HepG2 (cell line): ENCODE results near the gene DOCK3. TPM values are rescaled to one million over a fixed set of nuclear protein-coding genes. Genes with fewer than 3 reads are reported as not detected.

Source experiments
- ATAC-seq: fragments of 200-7000 bp; cut with Tn5 transposase; 3 replicates; pipeline ENCODE4 v1.9.1; 2020; ENCODE audit warnings: mild to moderate bottlenecking, moderate library complexity
- BruUV-seq: library from RNA; stranded (reverse); fragments of 400-500 nt; replicated peaks from 2 replicates; lab custom pipeline; 2021; lab: Mats Ljungman, UMichigan
- CTCF ChIA-PET: fragments of 300-600 bp; formaldehyde crosslinking; extraction: SDS; loops from one replicate; lab custom pipeline; 2021; ENCODE audit warnings: low total read pairs, inconsistent platforms, low intra/inter-chr PET ratio; lab: Yijun Ruan, JAX
- POLR2A ChIA-PET: fragments of 350-600 bp; sonication (Branson Sonifier 250); formaldehyde crosslinking; loops from one replicate; lab custom pipeline; 2020; ENCODE audit warnings: antibody characterized with exemption, inconsistent platforms; lab: Yijun Ruan, JAX
- DNase-seq: peaks from one replicate; pipeline ENCODE4 v3.0.0-alpha.2; 2015; ENCODE audit warnings: low spot score
- FAIRE-seq: peaks from 3 replicates; lab custom pipeline; 2011; peaks lifted over from hg19 to GRCh38; lab: Jason Lieb, UNC
- H2AFZ ChIP-seq: one replicate; pipeline ENCODE4 v1.6.1; 2011; ENCODE audit warnings: low read length, inconsistent platforms
- H3K27ac ChIP-seq: fragments of 300-600 bp; 3 replicates; pipeline ENCODE4 v1.8.0; 2011; ENCODE audit warnings: mixed run types, mild to moderate bottlenecking, mixed read lengths, low read length, inconsistent platforms; ENCODE audit not compliant: insufficient read depth; ENCODE audit errors: extremely low read length
- H3K27me3 ChIP-seq, 2 experiments: fragments of 200-600 bp in 1 of 2; 2 replicates in 1 of 2; 3 replicates in 1 of 2; pipeline versions ENCODE4 v1.6.0 to v1.8.0; 2011; ENCODE audit warnings: low read length in 2 of 2, mild to moderate bottlenecking in 2 of 2, moderate library complexity in 2 of 2, inconsistent platforms in 1 of 2; ENCODE audit not compliant: insufficient read depth in 2 of 2, control insufficient read depth in 1 of 2
- H3K36me3 ChIP-seq, 2 experiments: fragments of 200-600 bp in 1 of 2; replicated peaks in 1 of 2; 2 replicates in 1 of 2; 3 replicates in 1 of 2; pipeline versions ENCODE4 v1.5.1 to v1.8.0; 2011; ENCODE audit warnings: low read length in 2 of 2, inconsistent platforms in 1 of 2; ENCODE audit not compliant: insufficient read depth in 2 of 2, control insufficient read depth in 1 of 2
- H3K4me1 ChIP-seq: 2 replicates; pipeline ENCODE4 v1.5.1; 2012; ENCODE audit warnings: low read length, inconsistent platforms; ENCODE audit not compliant: insufficient read depth
- H3K4me2 ChIP-seq: 2 replicates; pipeline ENCODE4 v1.6.0; 2011; ENCODE audit warnings: low read depth, low read length, inconsistent platforms
- H3K4me3 ChIP-seq, 3 experiments: fragments of 200-600 bp in 1 of 3; sonication (generic), shearing (Covaris generic) in 1 of 3; replicated peaks in 1 of 3; 2 replicates each; pipeline ENCODE4 v1.5.1; 2011 to 2016; ENCODE audit warnings: low read length in 3 of 3, inconsistent platforms in 2 of 3, low read depth in 2 of 3, mild to moderate bottlenecking in 2 of 3, control low read depth in 1 of 3, mixed read lengths in 1 of 3; ENCODE audit not compliant: insufficient read depth in 1 of 3
- H3K79me2 ChIP-seq: one replicate; pipeline ENCODE4 v1.6.1; 2011; ENCODE audit warnings: low read length, inconsistent platforms; ENCODE audit not compliant: insufficient read depth
- H3K9ac ChIP-seq: 2 replicates; pipeline ENCODE4 v1.6.0; 2011; ENCODE audit warnings: mild to moderate bottlenecking, low read depth, low read length, inconsistent platforms; ENCODE audit not compliant: insufficient read depth
- H3K9me3 ChIP-seq: 2 replicates; pipeline ENCODE4 v1.5.1; 2012; ENCODE audit warnings: mild to moderate bottlenecking, low read length
- H4K20me1 ChIP-seq: 2 replicates; pipeline ENCODE4 v1.6.0; 2011; ENCODE audit warnings: inconsistent platforms, mild to moderate bottlenecking, low read length, moderate library complexity; ENCODE audit not compliant: insufficient read depth
- CHD2 ChIP-seq: IDR thresholded peaks from 2 replicates; pipeline ENCODE4 v1.6.1; 2011; ENCODE audit warnings: low read depth, low read length, improper control_type of control experiment
- HNF4A ChIP-seq: sonication (generic); formaldehyde crosslinking; IDR thresholded peaks from 2 replicates; pipeline ENCODE4 v1.4.0; 2020; ENCODE audit warnings: missing genetic modification reagents
- KMT2B ChIP-seq: IDR thresholded peaks from 2 replicates; pipeline ENCODE4 v1.6.1; 2016; ENCODE audit warnings: missing genetic modification reagents, missing compliant biosample characterization
- NRL ChIP-seq: sonication (generic); formaldehyde crosslinking; IDR thresholded peaks from 2 replicates; pipeline ENCODE4 v1.5.0; 2020; ENCODE audit warnings: missing genetic modification reagents, mild to moderate bottlenecking, moderate library complexity, borderline replicate concordance
- POLR2A ChIP-seq, 2 experiments: IDR thresholded peaks; 2 replicates each; pipeline ENCODE4 v1.6.1; 2011; ENCODE audit warnings: low read depth in 2 of 2, low read length in 2 of 2, mild to moderate bottlenecking in 1 of 2, moderate library complexity in 1 of 2; ENCODE audit not compliant: insufficient read depth in 1 of 2
- POLR2AphosphoS5 ChIP-seq: IDR thresholded peaks from 2 replicates; pipeline ENCODE4 v1.6.1; 2012; ENCODE audit warnings: low read depth, low read length
- POLR2G ChIP-seq: fragments of 200-400 bp; formaldehyde crosslinking; IDR thresholded peaks from 2 replicates; pipeline ENCODE4 v1.6.1; 2018; ENCODE audit warnings: mild to moderate bottlenecking, low read depth, low read length, moderate library complexity
- SATB2 ChIP-seq: sonication (generic); formaldehyde crosslinking; IDR thresholded peaks from 2 replicates; pipeline ENCODE4 v1.5.0; 2020; ENCODE audit warnings: missing genetic modification reagents
- SMAD1 ChIP-seq: sonication (generic); formaldehyde crosslinking; IDR thresholded peaks from 2 replicates; pipeline ENCODE4 v1.4.0; 2020; ENCODE audit warnings: missing genetic modification reagents, low read depth, mild to moderate bottlenecking, borderline replicate concordance
- SP2 ChIP-seq: sonication (generic); formaldehyde crosslinking; IDR thresholded peaks from 2 replicates; pipeline ENCODE4 v1.5.1; 2020; ENCODE audit warnings: mild to moderate bottlenecking, missing genetic modification reagents
- TBL1XR1 ChIP-seq: fragments of 150-350 bp; IDR thresholded peaks from 2 replicates; pipeline ENCODE4 v1.6.1; 2014; ENCODE audit warnings: borderline replicate concordance, low read length; ENCODE audit not compliant: partially characterized antibody
- ZKSCAN1 ChIP-seq: fragments of 150-350 bp; IDR thresholded peaks from 2 replicates; pipeline ENCODE4 v1.6.1; 2014; ENCODE audit warnings: low read length
- ZNF484 ChIP-seq: sonication (generic); formaldehyde crosslinking; IDR thresholded peaks from 2 replicates; pipeline ENCODE4 v1.5.1; 2020; ENCODE audit warnings: mild to moderate bottlenecking, low read depth, missing genetic modification reagents, borderline replicate concordance
- WGBS: methylation state at CpG from one replicate; pipeline ENCODE4 v1.1.6; 2017; ENCODE audit warnings: low lambda C conversion rate; 5-methylcytosine and 5-hydroxymethylcytosine counted together
- in situ Hi-C: cut with HindIII; loops from 2 replicates; pipeline ENCODE4 v1.10.0; 2017; ENCODE audit warnings: low pct_unique_long_range_greater_than_20kb; ENCODE audit not compliant: extremely low pct_ligation_motif_present
- intact Hi-C: fragments of 100-400 bp; cut with micrococcal nuclease; formaldehyde crosslinking; loops from one replicate; pipeline ENCODE4 v1.10.0; 2022; ENCODE audit not compliant: unreplicated experiment
- polyA plus RNA-seq, 8 experiments: library from polyadenylated mRNA; depleted of rRNA in 3 of 8; stranded (reverse) in 7 of 8; unstranded in 1 of 8; fragments of >200 nt; fragmentation: Illumina TruSeq in 4 of 8; extraction: Trizol in 4 of 8; gene quantifications; 2 replicates each; pipeline versions ENCODE4 v1.2.1 to v1.2.3, GENCODE V29; 2011 to 2016; ENCODE audit warnings: low read depth in 4 of 8, missing spikeins in 1 of 8, mixed read lengths in 1 of 8; ENCODE audit not compliant: insufficient read depth in 1 of 8
- total RNA-seq, 5 experiments: library from RNA; depleted of rRNA; stranded (reverse); fragments of >200 nt; fragmentation: Illumina TruSeq; extraction: Trizol; gene quantifications; 2 replicates each; pipeline ENCODE4 v1.2.3, GENCODE V29; 2016; ENCODE audit warnings: low read depth in 1 of 5
- TF ChIP-seq, protein P1 (sequence below): sonication (generic); formaldehyde crosslinking; IDR thresholded peaks from 2 replicates; pipeline ENCODE4 v1.5.0; 2020; ENCODE audit warnings: missing genetic modification reagents, mild to moderate bottlenecking, borderline replicate concordance
- TF ChIP-seq, protein P2 (sequence below): sonication (generic); formaldehyde crosslinking; IDR thresholded peaks from 2 replicates; pipeline ENCODE4 v1.5.1; 2020; ENCODE audit warnings: mild to moderate bottlenecking, missing genetic modification reagents, borderline replicate concordance

The DOCK3 gene
- total and polyA plus RNA-seq, 2 of the 13 experiments (the other 11 are each of a cell fraction or from before 2014, with no cell fraction given) = not detected

DNA sequence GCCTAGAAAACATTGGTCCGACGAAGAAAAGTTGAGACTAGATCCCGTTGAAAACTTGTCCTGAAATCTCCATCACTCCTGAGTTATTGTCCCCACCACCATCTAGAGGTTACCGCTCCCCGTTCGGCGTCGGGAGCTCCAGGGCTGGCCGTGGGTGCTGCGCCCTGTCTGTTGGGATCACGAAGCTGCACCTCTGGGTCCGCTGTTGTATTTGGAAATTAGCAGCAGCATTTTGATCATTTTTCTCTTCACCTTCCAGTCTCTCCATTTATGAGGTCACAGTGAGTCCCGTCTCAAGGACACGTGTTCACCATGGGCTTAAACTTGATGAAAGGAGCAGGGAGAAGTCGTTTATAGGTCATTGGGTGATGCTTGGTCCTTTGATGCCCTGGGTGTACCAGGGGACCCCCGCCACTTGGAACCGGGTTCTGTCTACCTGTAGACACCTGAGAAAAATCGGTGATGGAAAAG is 710.9 kb downstream of the DOCK3 start (continued):
- TF ChIP-seq SP2 (CRISPR knock-in tag) = no peak
- TF ChIP-seq NRL (CRISPR knock-in tag) = no peak
- no peak for TF ChIP-seq SMAD1 (CRISPR knock-in tag)
- no peak for TF ChIP-seq TBL1XR1
- TF ChIP-seq SATB2 (CRISPR knock-in tag) = no peak
- TF ChIP-seq ZNF484 = no peak
- no peak for TF ChIP-seq KMT2B (CRISPR knock-in tag)

DNA sequence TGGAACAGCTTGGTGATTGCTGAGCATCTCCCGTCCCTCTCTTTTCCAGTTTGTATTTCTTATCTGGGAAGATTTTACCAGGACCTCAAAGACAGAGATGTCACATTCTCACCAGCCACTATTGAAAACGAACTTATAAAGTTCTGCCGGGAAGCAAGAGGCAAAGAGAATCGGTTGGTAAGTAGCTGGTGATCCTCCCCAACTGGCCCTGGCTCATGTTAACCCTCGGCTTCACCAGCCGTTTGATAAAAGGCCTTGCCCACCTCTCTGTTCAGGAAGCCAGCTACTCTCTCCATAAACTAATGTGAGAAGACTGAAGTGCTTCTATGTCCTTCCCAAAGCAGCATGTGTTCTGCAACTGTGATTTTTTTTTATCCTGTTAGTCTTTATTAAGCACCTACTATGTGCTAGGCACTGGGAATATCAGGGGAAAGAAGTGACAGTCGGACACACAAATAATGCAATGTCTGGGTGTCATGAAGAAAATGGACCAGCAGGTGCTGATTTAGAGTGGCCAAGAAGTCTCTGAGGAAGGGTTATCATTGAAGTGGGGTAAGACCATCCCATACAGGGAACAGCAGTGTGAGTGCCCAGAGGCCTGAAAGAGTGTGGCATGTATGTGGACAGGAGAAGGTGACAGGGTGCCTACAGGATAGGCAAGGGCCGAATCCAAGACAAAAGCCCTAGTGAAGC is 711.6 kb downstream of the DOCK3 start:
- DNase-seq = no peak
- 24% methylated on average over 8 of the region's 8 CpGs for WGBS
- H3K4me1 ChIP-seq = peaks cover 55% of the 10 kb centered on the region
- no peak overlapping the region for H2AFZ ChIP-seq
- peaks cover 36% of the 10 kb centered on the region for H3K79me2 ChIP-seq
- no peak for FAIRE-seq
- H3K27me3 ChIP-seq = no peaks in the 10 kb centered on the region; a peak in 1 of 5 replicates
- ChIA-PET CTCF (no interaction called here), POLR2A (interaction anchor here (1.3 to 2.2 kb wide), 4 partner anchors 45 to 817 kb away, joined by 3 to 15 read pairs (median 12); partner anchors contain the start of genes DCAF1, HEMK1 and MAPKAPK3)
- no peaks in the 10 kb centered on the region for H3K9me3 ChIP-seq
- in situ Hi-C loops (no loop called here), intact Hi-C loops (loop anchor here (10.0 kb wide), 1 partner anchor 288 kb away; the partner anchor contains the start of gene TEX264)
- H4K20me1 ChIP-seq = peaks cover 8% of the 10 kb centered on the region
- TSS peak; percentile 63 for BruUV-seq
- peak overlapping the region; percentile 86 for H3K9ac ChIP-seq
- peak overlapping the region; percentile 55 for H3K27ac ChIP-seq
- H3K36me3 ChIP-seq = peaks cover 4 to 12% of the 10 kb centered on the region in 2 experiments; a peak in 4 of 5 replicates
- peak overlapping the region; percentile 90 to 95 (median 92) for H3K4me3 ChIP-seq
- H3K4me2 ChIP-seq = peak overlapping the region; percentile 86
- ATAC-seq = no peak
- no peak for TF ChIP-seq CHD2
- no peak for TF ChIP-seq HNF4A (CRISPR knock-in tag)
- peak; percentile 21; the same call in 1 of the 2 replicates for TF ChIP-seq POLR2G
- TF ChIP-seq, protein P1, sequence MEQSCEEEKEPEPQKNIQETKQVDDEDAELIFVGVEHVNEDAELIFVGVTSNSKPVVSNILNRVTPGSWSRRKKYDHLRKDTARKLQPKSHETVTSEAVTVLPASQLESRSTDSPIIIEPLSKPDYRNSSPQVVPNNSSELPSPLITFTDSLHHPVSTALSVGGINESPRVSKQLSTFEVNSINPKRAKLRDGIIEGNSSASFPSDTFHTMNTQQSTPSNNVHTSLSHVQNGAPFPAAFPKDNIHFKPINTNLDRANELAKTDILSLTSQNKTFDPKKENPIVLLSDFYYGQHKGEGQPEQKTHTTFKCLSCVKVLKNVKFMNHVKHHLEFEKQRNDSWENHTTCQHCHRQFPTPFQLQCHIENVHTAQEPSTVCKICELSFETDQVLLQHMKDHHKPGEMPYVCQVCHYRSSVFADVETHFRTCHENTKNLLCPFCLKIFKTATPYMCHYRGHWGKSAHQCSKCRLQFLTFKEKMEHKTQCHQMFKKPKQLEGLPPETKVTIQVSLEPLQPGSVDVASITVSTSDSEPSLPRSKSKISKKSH (CRISPR knock-in tag) = no peak
- peak in 1 of 2 experiments; percentile 16; a peak in 1 of 4 replicates for TF ChIP-seq POLR2A (IDR thresholded peaks at IDR 0.05; ENCODE audit: insufficient read depth in 1 of 2, low read depth in 2 of 2, low read length in 2 of 2)
- TF ChIP-seq, protein P2, sequence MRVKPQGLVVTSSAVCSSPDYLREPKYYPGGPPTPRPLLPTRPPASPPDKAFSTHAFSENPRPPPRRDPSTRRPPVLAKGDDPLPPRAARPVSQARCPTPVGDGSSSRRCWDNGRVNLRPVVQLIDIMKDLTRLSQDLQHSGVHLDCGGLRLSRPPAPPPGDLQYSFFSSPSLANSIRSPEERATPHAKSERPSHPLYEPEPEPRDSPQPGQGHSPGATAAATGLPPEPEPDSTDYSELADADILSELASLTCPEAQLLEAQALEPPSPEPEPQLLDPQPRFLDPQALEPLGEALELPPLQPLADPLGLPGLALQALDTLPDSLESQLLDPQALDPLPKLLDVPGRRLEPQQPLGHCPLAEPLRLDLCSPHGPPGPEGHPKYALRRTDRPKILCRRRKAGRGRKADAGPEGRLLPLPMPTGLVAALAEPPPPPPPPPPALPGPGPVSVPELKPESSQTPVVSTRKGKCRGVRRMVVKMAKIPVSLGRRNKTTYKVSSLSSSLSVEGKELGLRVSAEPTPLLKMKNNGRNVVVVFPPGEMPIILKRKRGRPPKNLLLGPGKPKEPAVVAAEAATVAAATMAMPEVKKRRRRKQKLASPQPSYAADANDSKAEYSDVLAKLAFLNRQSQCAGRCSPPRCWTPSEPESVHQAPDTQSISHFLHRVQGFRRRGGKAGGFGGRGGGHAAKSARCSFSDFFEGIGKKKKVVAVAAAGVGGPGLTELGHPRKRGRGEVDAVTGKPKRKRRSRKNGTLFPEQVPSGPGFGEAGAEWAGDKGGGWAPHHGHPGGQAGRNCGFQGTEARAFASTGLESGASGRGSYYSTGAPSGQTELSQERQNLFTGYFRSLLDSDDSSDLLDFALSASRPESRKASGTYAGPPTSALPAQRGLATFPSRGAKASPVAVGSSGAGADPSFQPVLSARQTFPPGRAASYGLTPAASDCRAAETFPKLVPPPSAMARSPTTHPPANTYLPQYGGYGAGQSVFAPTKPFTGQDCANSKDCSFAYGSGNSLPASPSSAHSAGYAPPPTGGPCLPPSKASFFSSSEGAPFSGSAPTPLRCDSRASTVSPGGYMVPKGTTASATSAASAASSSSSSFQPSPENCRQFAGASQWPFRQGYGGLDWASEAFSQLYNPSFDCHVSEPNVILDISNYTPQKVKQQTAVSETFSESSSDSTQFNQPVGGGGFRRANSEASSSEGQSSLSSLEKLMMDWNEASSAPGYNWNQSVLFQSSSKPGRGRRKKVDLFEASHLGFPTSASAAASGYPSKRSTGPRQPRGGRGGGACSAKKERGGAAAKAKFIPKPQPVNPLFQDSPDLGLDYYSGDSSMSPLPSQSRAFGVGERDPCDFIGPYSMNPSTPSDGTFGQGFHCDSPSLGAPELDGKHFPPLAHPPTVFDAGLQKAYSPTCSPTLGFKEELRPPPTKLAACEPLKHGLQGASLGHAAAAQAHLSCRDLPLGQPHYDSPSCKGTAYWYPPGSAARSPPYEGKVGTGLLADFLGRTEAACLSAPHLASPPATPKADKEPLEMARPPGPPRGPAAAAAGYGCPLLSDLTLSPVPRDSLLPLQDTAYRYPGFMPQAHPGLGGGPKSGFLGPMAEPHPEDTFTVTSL (CRISPR knock-in tag) = no peak
- TF ChIP-seq POLR2AphosphoS5 = 0 out of 2 replicates have a peak, but pooled peaks have one; percentile 1
- peak; percentile 95 for TF ChIP-seq ZKSCAN1
